Medulla oblongata (tissue), 1 donor: ENCODE data around the gene BLOC1S5.
"Not testable (repeated sequence)": the region's sequence is repeated elsewhere in the genome, so short reads cannot be mapped to it uniquely, and the experiment has no call there.

ENCODE experiments used
- DNase-seq: peaks from one replicate; pipeline ENCODE4 v3.0.0-alpha.2; 2015; ENCODE audit errors: extremely low spot score

The BLOC1S5 gene

DNA sequence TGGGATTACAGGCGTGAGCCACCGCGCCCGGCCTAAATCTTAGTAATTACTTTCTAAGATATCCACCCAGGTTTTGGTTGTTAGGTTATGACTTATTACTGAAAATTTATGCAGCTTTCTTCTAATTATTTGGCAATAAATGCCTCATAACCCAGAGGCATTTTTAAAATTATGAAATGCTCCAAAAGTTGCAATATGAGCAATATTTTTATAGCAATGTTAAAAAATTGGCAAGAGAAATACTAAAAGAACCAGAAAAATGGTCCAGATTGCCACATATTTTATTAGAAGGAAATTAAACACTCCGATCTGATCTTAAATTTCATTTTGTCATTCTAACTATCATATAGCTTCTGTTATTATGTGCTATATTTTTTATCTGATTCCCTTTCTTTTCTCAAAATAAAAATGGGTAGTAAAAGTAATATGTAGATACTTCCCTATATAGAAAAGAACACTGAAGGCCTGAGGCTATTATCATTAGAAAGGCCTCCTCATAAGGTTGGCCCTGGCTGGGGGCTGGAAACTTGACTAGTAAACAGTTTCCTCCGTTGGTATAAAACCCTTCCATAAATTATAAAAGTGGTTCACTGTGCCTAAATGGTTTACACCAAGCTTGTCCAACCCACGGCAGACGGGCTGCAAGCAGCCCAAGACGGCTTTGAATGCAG, 22.1 kb downstream of the BLOC1S5 start:
- no peak for DNase-seq

DNA sequence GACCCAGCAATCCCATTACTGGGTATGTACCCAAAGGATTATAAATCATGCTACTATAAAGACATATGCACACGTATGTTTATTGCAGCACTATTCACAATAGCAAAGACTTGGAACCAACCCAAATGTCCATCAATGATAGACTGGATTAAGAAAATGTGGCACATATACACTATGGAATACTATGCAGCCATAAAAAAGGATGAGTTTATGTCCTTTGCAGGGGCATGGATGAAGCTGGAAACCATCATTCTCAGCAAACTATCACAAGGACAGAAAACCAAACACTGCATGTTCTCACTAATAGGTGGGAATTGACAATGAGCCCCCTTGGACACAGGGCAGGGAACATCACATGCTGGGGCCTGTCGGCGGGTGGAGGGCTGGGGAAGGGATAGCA, 30.1 kb downstream of the BLOC1S5 start:
- DNase-seq = not testable (repeated sequence)

DNA sequence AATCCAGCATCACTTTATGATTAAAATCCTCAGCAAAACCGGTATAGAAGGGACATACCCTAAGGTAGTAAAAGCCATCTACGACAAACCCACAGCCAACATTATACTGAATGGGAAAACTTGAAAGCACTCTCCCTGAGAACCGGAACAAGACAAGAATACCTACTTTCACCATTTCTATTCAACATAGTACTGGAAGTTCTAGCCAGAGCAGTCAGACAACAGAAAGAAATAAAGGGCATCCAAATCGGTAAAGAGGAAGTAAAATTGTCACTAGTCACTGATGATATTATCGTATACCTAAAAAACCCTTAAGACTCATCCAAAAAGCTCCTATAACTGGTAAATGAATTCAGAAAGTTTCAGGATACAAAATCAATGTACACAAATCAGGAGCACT, 33.3 kb downstream of the BLOC1S5 start:
- no peak for DNase-seq

DNA sequence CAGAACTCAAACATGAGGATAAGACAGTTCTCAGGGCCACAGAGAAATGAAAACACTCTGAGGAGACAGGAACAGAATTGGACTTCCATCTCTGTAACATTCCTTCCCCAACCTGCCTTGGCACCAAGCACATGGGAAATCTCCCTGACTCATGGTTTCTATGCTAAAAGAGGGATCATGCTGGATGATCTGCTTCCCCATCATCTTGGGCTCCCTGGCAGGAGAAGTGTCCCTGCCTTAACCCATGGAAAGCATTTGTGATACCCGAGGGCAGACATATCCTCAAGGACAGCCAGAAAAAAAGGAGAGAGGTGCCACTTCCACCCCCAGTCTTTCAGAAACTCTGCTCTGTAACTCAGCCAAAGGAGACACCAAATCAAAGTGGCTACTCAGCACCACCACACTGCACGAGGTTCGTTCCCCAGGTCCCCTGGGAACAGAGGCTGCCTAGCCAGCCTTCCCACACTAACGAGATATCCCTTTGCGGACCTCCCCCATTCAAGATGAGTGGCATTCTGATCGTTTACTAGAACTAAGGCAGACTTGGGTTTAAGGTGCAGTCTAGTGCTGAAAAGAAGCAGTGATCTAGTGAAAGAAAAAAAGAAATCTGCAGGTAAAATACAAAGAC, 34.8 kb downstream of the BLOC1S5 start:
- no peak for DNase-seq

DNA sequence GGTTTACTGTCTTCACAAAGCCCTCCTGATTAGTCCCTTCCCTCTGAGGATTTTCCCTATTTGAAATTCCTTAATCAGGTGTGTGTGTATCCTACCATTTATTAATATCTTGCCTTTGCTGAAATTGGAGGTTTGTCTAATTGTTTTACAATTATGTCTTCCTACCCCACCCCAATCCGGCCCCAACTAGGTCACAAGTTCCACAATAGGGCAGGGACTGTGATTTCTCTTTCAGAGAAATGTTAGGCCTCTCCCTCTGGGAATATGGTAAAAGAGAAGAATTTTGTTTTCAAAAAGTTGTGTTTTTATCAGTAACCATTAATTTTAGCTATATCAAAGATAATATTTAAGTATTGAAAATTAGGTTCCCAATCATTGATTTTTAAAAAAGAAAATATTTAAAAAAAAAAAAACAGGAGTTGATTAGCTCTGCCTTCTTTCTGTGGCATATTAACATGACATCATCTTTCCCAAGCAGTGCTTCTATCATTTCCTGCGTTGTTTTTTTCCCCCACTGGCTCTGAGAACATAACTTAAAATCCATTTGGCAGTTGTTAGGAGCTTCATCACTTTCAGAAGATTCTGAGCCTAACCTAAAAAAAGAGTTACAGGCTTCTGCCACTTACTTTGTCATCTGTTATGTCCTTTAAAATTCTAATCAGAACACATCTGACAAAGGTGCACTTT, 36.1 kb downstream of the BLOC1S5 start:
- DNase-seq = no peak

DNA sequence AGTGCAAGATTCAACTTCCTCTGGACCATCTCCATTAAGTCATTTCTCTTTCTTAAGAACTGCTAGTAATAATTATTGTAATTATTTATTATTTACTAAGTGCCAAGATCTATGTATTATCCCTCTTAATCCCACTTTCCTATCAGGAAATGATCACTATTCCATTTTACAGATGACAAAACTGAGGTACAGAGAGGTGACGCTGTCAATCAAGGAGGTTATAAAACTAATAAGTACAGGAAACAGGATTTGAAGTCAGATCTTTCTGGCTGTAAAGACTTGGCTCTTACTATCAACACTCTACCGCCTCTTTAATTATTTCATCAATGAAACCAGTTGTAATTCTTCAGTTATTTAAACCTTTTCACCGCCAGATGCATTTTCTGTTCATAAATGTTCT, 37.4 kb downstream of the BLOC1S5 start:
- DNase-seq = no peak

DNA sequence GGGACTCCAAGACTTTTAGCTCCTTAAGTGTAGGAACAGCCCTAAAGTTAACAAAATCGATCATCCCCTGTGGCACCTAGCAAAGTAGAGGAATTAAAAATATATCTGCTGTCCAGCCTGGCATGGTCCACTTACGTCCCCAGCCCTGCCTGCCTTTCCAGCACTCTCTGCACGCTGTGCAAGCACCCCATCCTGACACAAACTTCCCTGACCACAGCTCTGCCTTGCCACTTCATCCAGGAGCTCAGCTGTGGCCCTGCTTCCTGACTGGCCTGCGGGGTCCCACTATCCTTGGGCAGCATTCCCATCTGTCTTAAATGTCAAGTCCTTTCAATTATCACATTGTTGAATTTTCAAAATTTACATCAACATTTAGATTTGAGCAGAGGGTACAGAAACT, 39.0 kb downstream of the BLOC1S5 start:
- no peak for DNase-seq

DNA sequence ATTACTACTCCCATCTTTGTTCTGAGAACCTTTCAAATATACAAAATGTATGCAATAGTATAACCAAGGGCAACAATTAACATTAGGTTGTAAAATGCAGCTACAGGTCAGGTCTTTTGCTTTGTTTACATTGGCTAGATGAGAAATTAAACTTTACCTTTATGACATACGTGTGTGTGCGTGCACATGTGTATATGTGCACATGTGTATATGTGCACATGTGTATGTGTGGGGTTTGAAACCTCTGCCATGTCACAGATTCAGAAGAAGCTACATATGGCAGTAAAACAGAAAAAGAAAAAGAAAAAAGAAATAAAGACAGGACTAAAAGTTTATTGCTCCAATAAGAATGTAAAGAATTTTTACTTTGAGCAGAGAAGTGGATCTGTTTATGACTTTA, 40.6 kb downstream of the BLOC1S5 start:
- no peak for DNase-seq

DNA sequence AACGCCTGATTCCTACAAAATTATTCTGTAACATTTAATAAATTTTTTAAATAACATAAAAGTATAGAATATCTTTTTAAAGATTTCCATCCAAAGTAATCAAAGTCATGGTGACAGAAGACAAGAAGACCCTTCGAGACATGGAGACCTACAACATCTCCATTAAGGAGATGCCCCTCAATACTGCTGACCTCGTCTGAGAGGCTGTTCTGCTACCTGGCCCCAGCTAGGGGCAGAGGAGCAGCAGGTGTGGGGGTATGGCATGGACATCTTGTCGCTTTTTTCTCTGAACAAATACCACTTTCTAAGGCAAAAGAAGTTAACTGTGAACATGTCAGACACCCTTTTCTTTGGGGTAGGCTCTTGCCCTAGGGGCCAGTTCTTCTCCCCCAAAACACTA, 44.1 kb downstream of the BLOC1S5 start:
- DNase-seq = no peak

DNA sequence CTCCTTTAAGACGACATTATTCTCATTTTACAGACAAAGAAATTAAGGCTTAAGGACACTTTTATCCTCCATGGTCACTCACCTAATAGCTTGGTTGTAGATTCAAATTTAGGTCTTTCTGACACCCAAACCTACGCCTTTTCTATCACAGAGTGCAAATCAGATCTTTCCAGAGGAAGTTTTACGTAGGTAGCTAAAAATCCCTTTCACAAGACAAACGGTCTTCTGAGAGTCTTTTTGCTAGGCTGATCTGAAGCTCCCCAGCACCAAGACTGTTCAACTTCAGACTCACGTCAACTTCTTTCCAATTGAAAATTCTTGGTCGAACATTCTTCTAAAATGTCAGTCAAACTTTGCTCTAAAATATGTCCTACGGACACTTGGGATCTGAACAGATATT, 46.5 kb downstream of the BLOC1S5 start:
- no peak for DNase-seq

DNA sequence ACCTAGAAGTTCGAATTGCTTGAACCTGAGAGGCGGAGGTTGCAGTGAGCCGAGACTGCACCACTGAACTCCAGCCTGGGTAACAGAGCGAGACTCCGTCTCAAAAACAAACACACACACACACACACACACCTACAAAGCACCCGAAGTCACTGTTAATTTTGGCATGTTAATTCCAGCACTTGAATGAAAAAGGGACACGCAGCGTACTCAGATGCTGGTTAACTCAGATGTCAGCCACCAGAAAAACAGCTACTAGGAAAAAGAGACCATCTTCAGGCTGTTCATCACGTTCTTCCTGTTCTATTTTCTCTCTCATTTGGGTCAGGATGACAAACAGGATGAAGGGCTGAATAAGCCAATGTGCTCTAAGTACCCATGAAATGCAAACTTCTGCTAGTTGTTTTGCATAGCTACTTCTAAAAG, 46.9 kb downstream of the BLOC1S5 start:
- peak; percentile 8 for DNase-seq

DNA sequence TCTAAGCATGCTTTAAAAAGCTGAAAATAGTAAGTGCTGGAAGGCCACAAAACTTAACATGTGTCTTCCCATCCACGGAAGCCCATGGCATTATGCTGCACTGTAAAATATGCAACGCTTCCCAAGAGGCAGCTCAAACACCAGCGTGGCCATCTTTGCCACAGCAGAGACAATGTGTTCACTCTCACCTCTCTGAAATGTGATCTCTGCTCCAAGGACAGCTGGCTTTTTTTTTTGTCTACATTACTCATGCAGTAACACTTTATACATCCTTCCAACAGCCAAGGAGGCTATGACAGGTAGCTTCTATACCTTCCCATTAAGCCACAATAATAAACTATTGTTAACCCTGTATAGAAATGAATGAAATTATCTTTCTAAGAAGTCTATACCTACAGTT, 49.2 kb downstream of the BLOC1S5 start:
- no peak for DNase-seq

DNA sequence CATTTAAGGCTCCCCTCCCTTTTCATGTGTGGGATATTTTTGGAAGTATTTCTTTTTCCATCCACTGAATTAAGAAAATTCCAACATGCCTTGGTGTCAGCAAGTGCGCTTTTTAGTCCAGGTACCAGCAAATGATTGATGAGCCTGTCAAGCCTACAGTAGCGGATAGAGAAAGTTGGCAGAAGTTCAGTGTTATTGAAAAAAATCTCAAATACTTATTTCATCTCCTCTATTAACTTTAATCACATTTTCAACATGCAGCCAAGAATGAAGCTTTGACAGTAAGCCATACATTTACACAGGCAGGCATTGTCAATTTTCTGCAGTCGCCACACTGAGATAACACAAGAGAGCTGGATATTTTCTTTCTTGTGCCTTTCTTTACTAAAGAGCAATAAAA, 50.4 kb downstream of the BLOC1S5 start:
- DNase-seq = no peak

DNA sequence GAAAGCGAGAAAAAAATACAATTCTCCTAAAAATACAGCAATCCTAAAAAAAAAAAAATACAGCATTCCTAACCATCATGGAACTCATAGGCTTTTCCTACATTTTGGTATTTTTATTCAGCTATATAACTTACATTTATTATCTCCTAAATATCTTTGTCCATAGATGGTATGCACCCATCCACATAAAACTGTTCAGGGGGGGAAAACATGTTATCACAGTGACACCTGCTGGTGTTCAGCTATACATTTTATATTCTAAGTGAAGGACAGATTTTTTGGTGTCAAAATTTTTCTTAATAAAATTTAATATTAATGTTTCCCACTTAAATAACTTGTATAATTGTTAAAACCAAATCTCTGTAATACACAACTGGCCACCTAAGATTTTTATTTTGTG, 58.0 kb downstream of the BLOC1S5 start:
- DNase-seq = peak; percentile 26

DNA sequence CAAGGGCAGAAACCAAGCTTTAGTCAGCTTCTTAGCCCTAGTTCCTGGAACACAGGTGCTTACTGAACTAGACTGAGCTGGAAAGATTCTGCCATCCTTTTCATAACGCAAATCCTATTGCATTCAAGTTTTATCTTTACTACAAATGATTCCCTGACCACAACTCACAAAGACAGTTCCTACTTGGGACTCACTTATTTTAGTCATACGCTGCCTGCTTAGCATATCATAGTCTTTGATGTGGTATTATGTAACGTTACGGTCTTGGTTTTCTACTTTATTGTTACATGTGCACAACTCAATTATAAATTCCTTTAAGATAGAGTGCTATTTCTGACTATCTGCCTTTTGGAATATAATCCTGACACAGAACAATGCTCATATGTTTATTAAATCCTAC, 59.1 kb downstream of the BLOC1S5 start:
- DNase-seq = no peak

DNA sequence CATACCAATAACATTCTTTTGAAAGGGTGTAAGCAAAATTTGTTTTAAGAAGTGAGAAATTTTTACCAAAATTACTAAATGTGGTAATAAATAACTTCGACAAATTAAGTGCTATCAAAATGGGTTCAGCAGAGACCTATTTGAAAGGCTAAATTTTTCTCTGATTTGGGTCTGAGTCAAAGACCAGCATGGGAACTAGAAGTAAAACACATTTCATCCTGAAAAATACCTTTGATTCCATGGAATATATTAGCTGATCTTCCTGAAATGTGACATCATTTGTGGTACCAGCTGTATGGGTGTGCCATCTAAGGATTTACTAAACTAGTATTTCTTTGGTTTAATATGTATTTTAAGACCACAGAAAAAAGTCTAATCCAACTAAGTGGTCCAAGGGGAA, 63.6 kb downstream of the BLOC1S5 start:
- DNase-seq = no peak

DNA sequence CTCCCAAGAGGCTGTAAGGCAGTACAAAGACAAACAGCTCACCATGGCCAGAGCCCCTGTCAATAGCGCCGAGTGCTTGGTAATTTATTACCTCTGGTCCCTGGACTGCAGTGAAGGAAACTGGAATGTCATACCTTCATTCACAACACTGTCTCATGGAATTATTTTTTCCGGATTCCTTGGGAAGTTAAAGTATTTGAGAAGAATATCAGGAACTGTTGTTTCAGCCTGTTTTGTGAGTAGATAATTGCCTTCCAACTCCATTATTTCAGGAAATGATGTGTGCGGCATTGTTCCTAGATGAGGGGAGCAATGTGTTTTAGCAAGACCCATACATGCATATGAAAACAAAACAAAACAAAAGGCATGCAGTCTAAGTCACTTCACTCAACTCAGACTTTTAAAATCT, 64.0 kb downstream of the BLOC1S5 start:
- DNase-seq = no peak

DNA sequence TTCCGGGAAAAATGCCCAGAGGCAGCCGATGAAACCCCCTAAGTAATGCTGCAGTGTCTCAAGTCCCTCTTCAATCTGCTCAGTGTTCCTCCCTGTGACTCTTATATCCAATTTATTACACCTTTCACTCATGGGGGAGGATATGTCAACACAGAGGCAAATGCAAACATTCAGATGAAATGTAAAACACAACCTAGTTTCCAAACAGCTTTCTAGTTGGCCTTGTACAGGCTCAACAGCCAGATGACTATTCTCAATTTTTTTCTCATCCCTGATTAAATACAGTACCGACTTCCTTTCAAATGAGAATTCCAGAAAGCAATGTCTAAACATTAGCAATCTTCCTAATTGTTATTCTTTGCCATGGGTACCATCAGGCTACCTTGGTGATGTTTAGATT, 65.0 kb downstream of the BLOC1S5 start:
- no peak for DNase-seq

DNA sequence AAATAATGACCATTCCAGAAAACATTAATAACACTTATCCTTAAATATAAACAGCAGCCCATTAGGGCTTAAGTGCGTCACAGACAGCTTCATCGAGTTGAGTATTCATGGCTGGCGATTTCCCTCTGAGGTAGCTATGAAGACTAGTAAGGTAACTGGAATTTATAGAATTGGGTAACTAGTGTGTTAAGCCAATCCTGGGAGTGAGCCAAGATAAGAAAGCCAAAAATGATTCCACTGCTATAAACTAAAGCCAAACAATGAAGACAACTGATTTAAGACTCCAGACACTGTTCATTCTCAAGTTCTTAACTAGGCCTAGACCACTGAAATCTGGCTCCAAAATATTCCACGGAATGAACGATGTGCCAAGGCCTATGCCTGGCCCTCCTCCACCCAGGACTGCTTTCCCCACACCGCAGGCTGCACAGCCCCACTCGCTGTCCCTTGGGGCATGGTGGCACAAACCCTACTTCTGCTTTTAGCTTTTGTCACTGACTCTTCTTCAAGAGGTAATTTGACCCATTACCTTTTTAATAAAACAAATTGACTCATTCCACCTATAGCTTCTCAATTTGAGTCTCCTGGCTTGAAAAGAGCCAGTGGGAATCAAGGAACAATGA, 66.0 kb downstream of the BLOC1S5 start:
- DNase-seq = no peak

DNA sequence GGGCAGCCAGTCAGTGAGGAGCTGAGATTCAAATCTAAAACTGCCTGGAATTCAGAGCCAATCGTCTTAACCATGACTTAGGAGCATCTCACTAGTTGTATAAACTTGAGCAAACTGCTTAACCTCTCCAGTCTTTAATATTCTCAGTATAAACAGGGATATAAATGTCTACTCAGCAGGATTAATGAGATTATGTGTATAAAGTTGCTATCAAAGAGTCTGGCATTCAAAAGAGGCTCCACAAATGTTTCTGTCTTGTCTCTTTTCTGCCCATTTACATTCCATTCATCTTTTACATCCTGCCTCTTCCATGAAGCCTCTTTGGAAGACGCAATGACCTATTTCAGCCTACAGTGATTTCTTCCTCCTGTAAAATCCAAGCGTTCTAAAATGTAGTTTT, 66.9 kb downstream of the BLOC1S5 start:
- DNase-seq = no peak

DNA sequence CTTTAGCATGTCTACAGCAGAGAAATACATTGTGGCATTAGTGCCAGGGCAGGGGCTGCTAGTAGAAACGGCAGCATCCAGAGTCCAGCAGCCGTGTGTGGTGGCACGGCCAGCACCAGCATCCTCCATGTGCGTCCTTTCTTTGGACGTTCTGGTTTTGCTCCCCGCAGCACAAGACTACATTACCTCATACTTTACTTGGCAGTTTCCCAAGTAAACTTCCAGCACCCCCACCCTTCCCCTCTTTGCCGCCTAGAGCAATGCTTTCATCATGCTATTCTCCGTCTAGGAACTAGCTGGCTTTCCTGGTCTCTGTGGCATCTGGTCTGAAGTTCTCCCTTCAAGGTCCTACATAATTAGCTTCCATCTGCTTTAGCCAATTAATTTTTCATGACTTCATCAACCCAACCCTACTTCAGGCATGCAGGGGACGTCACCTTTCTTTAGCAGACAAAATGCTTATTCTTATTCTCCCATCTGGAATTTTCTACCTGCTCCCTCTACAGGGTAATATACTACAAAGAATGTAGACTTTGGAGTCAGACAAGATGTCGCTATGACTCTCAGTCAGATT, 67.6 kb downstream of the BLOC1S5 start:
- no peak for DNase-seq

DNA sequence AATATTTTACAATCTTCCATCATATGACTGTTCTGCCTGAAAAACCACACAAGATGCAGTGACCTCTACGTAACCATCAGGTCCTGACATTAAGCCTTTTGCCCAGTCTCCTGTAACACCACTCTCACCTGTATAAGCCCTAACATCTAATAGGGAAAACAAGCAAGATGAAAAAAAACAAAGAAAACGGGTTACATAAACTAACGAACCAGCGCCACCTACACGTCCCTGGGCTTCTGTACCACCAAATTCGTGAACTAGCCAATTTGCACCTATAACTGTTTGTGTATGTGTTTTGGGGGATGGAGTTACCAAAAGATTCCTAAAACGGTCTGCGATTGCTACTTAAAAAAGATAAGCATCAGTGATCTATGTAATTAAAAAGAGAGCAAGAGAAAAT, 70.2 kb downstream of the BLOC1S5 start:
- DNase-seq = no peak

DNA sequence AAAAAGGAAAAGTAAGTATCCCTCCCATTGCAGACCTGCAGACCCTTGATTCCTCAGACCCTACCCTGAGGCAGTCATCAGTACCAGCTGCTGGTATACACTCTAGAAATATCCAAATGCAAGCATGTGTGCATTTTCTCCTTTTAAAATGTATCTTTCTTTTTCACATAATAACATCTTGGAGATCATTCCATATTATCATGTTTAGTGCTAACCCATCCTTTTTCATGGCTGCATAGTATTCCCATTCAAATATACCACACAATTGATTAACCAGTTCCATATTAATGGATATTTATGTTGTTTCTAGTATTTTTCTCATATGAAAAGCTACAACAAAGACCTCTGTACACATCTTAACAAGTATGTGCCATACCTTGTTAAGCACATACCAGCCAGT, 70.8 kb downstream of the BLOC1S5 start:
- DNase-seq = no peak
